Astrocyte (in vitro differentiated cells and primary cell): Measurements from ENCODE around the gene ATP1B1. TPM values are rescaled to one million over a fixed set of nuclear protein-coding genes. Genes with fewer than 3 reads are reported as not detected.
A peak's percentile ranks its signal among the peaks of the same experiment; 100 is the strongest.

ENCODE experiments used
- DNase-seq: peaks from one replicate; pipeline ENCODE4 v3.0.0-alpha.2; 2010; ENCODE audit warnings: low read depth
- FAIRE-seq: peaks from 2 replicates; lab custom pipeline; 2011; peaks lifted over from hg19 to GRCh38; lab: Jason Lieb, UNC
- H2AFZ ChIP-seq: 2 replicates; pipeline ENCODE4 v1.6.0; 2012; ENCODE audit warnings: low read depth, low read length, inconsistent platforms
- H3K27ac ChIP-seq: 2 replicates; pipeline ENCODE4 v1.5.1; 2011; ENCODE audit warnings: low read depth, low read length, inconsistent platforms
- H3K27me3 ChIP-seq: 2 replicates; pipeline ENCODE4 v1.6.0; 2011; ENCODE audit warnings: low read length, inconsistent platforms; ENCODE audit not compliant: insufficient read depth
- H3K36me3 ChIP-seq: 2 replicates; pipeline ENCODE4 v1.5.1; 2011; ENCODE audit warnings: low read length, inconsistent platforms; ENCODE audit not compliant: insufficient read depth
- H3K4me1 ChIP-seq: 2 replicates; pipeline ENCODE4 v1.5.1; 2011; ENCODE audit warnings: low read length, inconsistent platforms; ENCODE audit not compliant: insufficient read depth
- H3K4me2 ChIP-seq: 2 replicates; pipeline ENCODE4 v1.6.0; 2012; ENCODE audit warnings: low read length, inconsistent platforms
- H3K4me3 ChIP-seq: 2 replicates; pipeline ENCODE4 v1.5.1; 2011; ENCODE audit warnings: low read depth, mild to moderate bottlenecking, low read length, inconsistent platforms; ENCODE audit not compliant: insufficient read depth
- H3K79me2 ChIP-seq: 2 replicates; pipeline ENCODE4 v1.6.0; 2012; ENCODE audit warnings: mild to moderate bottlenecking, low read length, inconsistent platforms; ENCODE audit not compliant: insufficient read depth
- H3K9ac ChIP-seq: 2 replicates; pipeline ENCODE4 v1.6.0; 2012; ENCODE audit warnings: mild to moderate bottlenecking, low read length, inconsistent platforms
- H3K9me3 ChIP-seq: 2 replicates; pipeline ENCODE4 v1.5.1; 2012; ENCODE audit warnings: low read depth, mild to moderate bottlenecking, low read length, inconsistent platforms; ENCODE audit not compliant: insufficient read depth
- H4K20me1 ChIP-seq: 2 replicates; pipeline ENCODE4 v1.6.0; 2012; ENCODE audit warnings: low read length, inconsistent platforms; ENCODE audit not compliant: insufficient read depth
- H3K27ac Mint-ChIP-seq: one replicate; pipeline ENCODE4 v1.8.0; 2021; ENCODE audit warnings: mild to moderate bottlenecking, mixed read lengths; ENCODE audit not compliant: unreplicated experiment
- H3K27me3 Mint-ChIP-seq: one replicate; pipeline ENCODE4 v1.8.0; 2021; ENCODE audit warnings: low read depth, mixed read lengths; ENCODE audit not compliant: unreplicated experiment
- H3K36me3 Mint-ChIP-seq: one replicate; pipeline ENCODE4 v1.8.0; 2021; ENCODE audit warnings: low read depth, mixed read lengths; ENCODE audit not compliant: unreplicated experiment
- H3K4me1 Mint-ChIP-seq: one replicate; pipeline ENCODE4 v1.8.0; 2021; ENCODE audit warnings: low read depth, mixed read lengths; ENCODE audit not compliant: unreplicated experiment
- H3K4me3 Mint-ChIP-seq: one replicate; pipeline ENCODE4 v1.8.0; 2021; ENCODE audit warnings: mild to moderate bottlenecking, moderate library complexity, mixed read lengths; ENCODE audit not compliant: unreplicated experiment
- H3K9me3 Mint-ChIP-seq: one replicate; pipeline ENCODE4 v1.8.0; 2021; ENCODE audit warnings: mild to moderate bottlenecking, mixed read lengths; ENCODE audit not compliant: unreplicated experiment
- EZH2 ChIP-seq: IDR thresholded peaks from 2 replicates; pipeline ENCODE4 v1.6.1; 2012; ENCODE audit warnings: mild to moderate bottlenecking, low read length, inconsistent platforms; ENCODE audit not compliant: insufficient read depth
- total RNA-seq: library from RNA; stranded (reverse); gene quantifications from 2 replicates; pipeline ENCODE4 v1.2.1, GENCODE V29; 2021
- TF ChIP-seq, protein P1 (sequence below): IDR thresholded peaks from 2 replicates; pipeline ENCODE4 v1.5.1; 2011; ENCODE audit warnings: low read depth, mild to moderate bottlenecking, inconsistent platforms, low read length, moderate library complexity; ENCODE audit not compliant: insufficient read depth

The ATP1B1 gene
- total RNA-seq, 1 donor from 2014 or later, result 56.5 TPM

DNA sequence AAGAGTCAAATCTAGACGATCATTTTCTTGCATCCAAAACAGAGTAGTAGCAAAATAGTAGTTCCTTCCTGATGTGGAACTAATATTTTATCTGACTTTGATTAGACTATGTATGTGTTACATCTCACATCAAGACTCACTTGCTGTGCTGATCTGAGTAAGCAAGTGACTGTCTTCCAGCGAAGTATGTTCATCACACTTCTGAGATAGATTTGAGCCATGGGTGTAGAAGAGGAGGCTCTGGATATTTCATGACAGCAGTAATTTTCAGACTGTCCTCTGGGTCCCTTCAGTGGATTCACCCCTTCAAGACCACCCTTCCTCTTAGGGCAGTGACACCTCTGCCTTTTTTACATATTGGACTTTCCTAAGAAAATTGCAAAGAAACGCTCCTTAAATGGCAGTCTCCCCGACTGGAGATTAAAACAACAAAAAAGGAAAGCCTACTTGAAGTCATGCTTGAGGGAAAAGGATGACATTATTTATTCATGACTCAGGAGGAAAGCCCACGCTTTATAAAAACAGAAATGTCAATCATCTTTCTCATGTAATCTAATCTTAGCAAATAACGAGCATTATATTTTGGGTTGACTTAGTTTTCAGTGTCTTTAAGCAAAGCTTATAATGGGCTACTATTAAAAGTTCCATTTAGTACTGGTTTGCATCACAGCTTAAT is 22.8 kb downstream of the ATP1B1 start:
- peaks cover 16% of the 10 kb centered on the region for H3K36me3 Mint-ChIP-seq
- H3K9me3 ChIP-seq, result no peaks in the 10 kb centered on the region

DNA sequence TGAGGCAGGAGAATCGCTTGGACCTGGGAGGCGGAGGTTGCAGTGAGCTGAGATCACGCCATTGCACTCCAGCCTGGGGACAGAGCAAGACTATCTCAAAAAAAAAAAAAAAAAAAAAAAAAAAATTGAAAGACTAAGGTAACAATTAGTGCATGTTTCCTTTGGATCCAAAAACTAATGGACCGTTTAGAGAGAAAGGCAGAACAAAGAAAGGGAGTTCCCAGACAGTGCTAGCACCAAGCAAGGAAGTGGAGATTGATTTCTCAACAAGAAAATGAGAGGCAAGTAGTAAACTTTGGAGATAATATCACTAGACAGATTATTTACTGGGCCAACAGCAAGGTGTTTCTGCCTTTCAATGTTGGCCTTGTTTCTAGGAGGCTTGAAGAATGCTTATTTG is 24.2 kb downstream of the ATP1B1 start:
- H3K36me3 Mint-ChIP-seq, result peaks cover 8% of the 10 kb centered on the region
- Histone ChIP-seq H3K36me3 (peaks cover 21% of the 10 kb centered on the region), H4K20me1 (no peaks in the 10 kb centered on the region)

More for the DNA sequence above, 22.8 kb downstream of the ATP1B1 start:
- no peak for TF ChIP-seq EZH2
- TF ChIP-seq, protein P1, sequence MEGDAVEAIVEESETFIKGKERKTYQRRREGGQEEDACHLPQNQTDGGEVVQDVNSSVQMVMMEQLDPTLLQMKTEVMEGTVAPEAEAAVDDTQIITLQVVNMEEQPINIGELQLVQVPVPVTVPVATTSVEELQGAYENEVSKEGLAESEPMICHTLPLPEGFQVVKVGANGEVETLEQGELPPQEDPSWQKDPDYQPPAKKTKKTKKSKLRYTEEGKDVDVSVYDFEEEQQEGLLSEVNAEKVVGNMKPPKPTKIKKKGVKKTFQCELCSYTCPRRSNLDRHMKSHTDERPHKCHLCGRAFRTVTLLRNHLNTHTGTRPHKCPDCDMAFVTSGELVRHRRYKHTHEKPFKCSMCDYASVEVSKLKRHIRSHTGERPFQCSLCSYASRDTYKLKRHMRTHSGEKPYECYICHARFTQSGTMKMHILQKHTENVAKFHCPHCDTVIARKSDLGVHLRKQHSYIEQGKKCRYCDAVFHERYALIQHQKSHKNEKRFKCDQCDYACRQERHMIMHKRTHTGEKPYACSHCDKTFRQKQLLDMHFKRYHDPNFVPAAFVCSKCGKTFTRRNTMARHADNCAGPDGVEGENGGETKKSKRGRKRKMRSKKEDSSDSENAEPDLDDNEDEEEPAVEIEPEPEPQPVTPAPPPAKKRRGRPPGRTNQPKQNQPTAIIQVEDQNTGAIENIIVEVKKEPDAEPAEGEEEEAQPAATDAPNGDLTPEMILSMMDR, result no peak
- Histone ChIP-seq H3K79me2 (peaks cover 6% of the 10 kb centered on the region), H3K27ac (peak overlapping the region; percentile 40), H3K9ac (no peak overlapping the region), H3K4me1 (peaks cover 21% of the 10 kb centered on the region), H3K4me2 (peak overlapping the region; percentile 55), H3K27me3 (no peaks in the 10 kb centered on the region), H3K36me3 (peaks cover 25% of the 10 kb centered on the region), H2AFZ (no peak overlapping the region), H4K20me1 (no peaks in the 10 kb centered on the region), H3K4me3 (no peak overlapping the region)
- Mint-ChIP-seq H3K27ac (no peak overlapping the region), H3K27me3 (no peaks in the 10 kb centered on the region), H3K4me3 (no peak overlapping the region), H3K4me1 (peaks cover 43% of the 10 kb centered on the region), H3K9me3 (no peaks in the 10 kb centered on the region)
- DNase-seq, result peak; percentile 47
- FAIRE-seq, result no peak

More for the DNA sequence above, 24.2 kb downstream of the ATP1B1 start:
- Histone ChIP-seq H3K9ac (no peak overlapping the region), H2AFZ (no peak overlapping the region), H3K27me3 (no peaks in the 10 kb centered on the region), H3K4me2 (no peak overlapping the region), H3K4me3 (no peak overlapping the region), H3K9me3 (no peaks in the 10 kb centered on the region), H3K79me2 (no peaks in the 10 kb centered on the region), H3K4me1 (peaks cover 21% of the 10 kb centered on the region), H3K27ac (no peak overlapping the region)
- DNase-seq (no peak), FAIRE-seq (no peak)
- Mint-ChIP-seq H3K27me3 (no peaks in the 10 kb centered on the region), H3K27ac (no peak overlapping the region), H3K4me1 (peaks cover 37% of the 10 kb centered on the region), H3K4me3 (no peak overlapping the region), H3K9me3 (no peaks in the 10 kb centered on the region)
- TF ChIP-seq, protein P1, result no peak
- TF ChIP-seq EZH2, result no peak
